Activated CD8-positive, alpha-beta memory T cell treated with anti-CD3 and anti-CD28 coated beads for 36 hours (primary cell): ENCODE measurements around the gene MCM8. TPM values are rescaled to one million over a fixed set of nuclear protein-coding genes. Genes with fewer than 3 reads are reported as not detected.
"Not testable (repeated sequence)": the region's sequence is repeated elsewhere in the genome, so short reads cannot be mapped to it uniquely, and the experiment has no call there.

Source experiments
- CTCF ChIA-PET: fragments of 350-600 bp; sonication (Branson Sonifier 250); formaldehyde crosslinking; loops from one replicate; lab custom pipeline; 2021; ENCODE audit warnings: antibody characterized with exemption; lab: Charles Lee
- POLR2A ChIA-PET: fragments of 350-600 bp; sonication (Branson Sonifier 250); formaldehyde crosslinking; loops from one replicate; lab custom pipeline; 2021; ENCODE audit warnings: antibody characterized with exemption; lab: Charles Lee
- total RNA-seq, 2 experiments: library from RNA; stranded (reverse); gene quantifications; one replicate each; pipeline ENCODE4 v1.2.3, GENCODE V29; 2021

MCM8 gene
- total RNA-seq, 2 experiments from 2014 or later, result 34.6 to 37.0 TPM

DNA sequence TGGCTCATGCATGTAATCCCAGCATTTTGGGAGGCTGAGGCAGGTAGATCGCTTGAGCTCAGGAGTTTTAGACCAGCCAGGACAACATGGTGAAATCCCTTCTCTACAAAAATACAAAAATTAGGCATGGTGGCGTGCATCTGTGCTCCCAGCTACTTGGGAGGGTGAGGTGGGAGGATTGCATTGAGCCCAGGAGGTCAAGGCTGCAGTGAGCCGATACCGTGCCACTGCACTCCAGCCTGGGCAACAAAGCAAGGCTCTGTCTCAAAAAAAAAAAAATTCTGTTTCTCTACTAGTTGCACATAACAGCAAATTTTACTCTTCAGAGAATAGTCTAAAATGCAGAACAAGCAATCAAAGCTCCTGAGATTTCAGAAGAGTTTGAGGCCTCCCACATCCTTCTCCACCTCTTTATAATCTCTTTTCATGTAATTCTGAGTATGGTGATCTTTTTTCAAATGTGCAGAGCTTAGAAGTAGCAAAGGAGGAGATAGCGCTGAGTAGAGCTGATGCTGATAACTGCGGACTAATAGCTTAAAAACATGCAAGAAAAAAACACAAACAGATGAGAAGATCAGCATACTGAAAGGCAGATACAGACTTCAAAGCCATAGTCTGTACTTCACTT is 80.1 kb downstream of the MCM8 start:
- CTCF ChIA-PET, result no interaction called here
- POLR2A ChIA-PET, result no interaction called here

- POLR2A ChIA-PET, CTCF ChIA-PET: not testable (repeated sequence)
These were observed 82.5 kb downstream of the MCM8 start for GRCh38 chr20:6032907-6033306.

- POLR2A ChIA-PET, result no interaction called here
- CTCF ChIA-PET, result no interaction called here
These were observed 83.9 kb downstream of the MCM8 start for GRCh38 chr20:6034134-6034969.

DNA sequence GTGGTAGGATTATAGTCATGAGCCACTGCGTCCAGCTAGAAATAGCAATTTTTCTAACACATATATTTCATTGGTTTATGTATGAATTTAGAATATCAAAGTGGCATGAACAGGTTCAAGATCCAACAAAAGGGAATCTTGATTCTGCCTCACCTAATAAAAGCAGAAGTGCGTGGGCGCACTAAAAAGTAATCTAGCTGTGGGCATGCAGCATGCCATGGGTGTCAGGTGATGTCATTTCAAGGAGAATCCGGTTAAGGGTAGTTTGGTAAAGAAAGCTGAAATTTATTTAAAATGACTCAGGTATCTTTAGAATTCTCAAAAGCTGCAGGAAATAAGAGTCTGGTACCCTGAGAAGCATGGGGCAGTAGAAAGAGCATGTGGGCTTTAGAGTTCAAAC is 85.8 kb downstream of the MCM8 start:
- POLR2A ChIA-PET, result no interaction called here
- CTCF ChIA-PET, result no interaction called here

GRCh38 chr20:6037082-6037481 is 86.6 kb downstream of the MCM8 start:
- CTCF ChIA-PET, result no interaction called here
- POLR2A ChIA-PET, result no interaction called here

GRCh38 chr20:6038256-6038655 is 87.8 kb downstream of the MCM8 start:
- ChIA-PET POLR2A (no interaction called here), CTCF (no interaction called here)

GRCh38 chr20:6039766-6040165 is 89.3 kb downstream of the MCM8 start:
- ChIA-PET POLR2A (no interaction called here), CTCF (no interaction called here)

DNA sequence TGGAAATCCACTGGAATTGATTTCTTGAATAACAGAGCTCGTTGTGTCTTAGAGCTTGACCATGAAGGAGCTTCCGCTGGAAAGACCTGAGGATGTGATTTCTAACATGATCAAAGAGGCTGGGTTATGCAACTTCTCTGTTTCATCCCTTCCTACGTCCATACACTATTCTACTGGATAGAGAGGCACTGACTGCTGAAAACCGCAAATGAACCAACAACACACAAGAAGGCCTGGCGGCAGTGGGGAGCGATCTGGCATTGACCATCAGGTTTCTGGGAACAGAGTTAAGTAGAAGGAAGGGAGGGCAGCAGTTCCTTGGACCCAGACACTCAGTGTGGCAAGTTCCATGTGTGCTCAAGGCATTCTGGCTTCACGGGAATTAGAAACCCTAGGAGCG is 90.1 kb downstream of the MCM8 start:
- ChIA-PET CTCF (no interaction called here), POLR2A (no interaction called here)

- ChIA-PET CTCF (no interaction called here), POLR2A (no interaction called here)
These were observed 90.7 kb downstream of the MCM8 start for GRCh38 chr20:6040958-6041807.

GRCh38 chr20:6041808-6042265 is 91.4 kb downstream of the MCM8 start:
- POLR2A ChIA-PET, result no interaction called here
- CTCF ChIA-PET, result no interaction called here

- ChIA-PET POLR2A (interaction anchor here (0.5 kb wide), 1 partner anchor 1892 kb away, joined by 4 read pairs; no protein-coding TSS in a partner anchor), CTCF (no interaction called here)
These were observed 93.7 kb downstream of the MCM8 start for GRCh38 chr20:6044115-6044514.

- ChIA-PET POLR2A (no interaction called here), CTCF (interaction anchor here (0.8 kb wide), 1 partner anchor 9 kb away, joined by 4 read pairs; no protein-coding TSS in a partner anchor)
These were observed 95.1 kb downstream of the MCM8 start for GRCh38 chr20:6045566-6045965.

DNA sequence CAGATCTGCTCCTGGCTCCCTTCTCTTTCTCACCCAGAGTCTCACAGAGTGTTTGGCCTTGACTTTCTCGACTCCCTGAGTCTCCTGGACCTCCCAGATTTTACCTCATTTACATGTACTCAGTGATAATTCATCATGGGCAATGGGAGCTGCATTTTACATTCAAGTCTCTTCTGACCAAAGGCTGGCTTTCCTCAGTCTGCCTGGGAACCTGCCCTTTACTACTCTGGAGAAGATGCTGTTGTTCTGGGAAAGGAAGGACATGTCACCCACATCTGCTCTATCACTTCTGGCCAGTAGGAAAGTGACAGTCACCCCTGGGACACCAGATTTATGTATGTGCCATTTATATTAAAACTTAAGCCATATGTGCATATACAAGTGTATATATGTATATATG is 96.0 kb downstream of the MCM8 start:
- CTCF ChIA-PET, result interaction anchor here (0.8 kb wide), 1 partner anchor 8 kb away, joined by 4 read pairs; no protein-coding TSS in a partner anchor
- POLR2A ChIA-PET, result no interaction called here

DNA sequence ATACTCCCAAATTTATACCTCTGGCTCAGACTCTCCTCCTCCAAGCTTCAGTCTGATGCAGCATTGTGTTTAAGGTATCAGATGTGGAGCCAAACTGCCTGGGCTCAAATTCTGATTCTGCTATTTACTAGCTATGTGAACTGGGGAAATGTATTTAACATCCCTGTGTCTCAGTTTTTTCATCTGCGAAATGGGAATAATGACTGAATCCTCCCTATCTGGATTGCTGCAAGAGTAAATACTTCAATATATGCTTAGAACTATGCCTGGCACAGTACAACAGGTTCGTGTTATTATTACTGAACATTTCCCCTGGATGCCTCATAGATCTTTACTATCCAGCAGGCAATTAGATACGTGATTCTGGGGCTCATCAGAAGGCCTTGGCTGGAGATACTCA is 97.9 kb downstream of the MCM8 start:
- ChIA-PET POLR2A (no interaction called here), CTCF (no interaction called here)

Other genes starting within 250 kb of the MCM8 start
- 1 to 10 TPM; 7.4 to 7.7 TPM for gene SHLD1, start 200.3 kb upstream of the MCM8 start, total RNA-seq
- under 1 TPM; 0.19 to 0.21 TPM for gene CHGB, start 39.1 kb upstream of the MCM8 start, total RNA-seq
- 10 to 100 TPM; 34.0 to 36.3 TPM for gene TRMT6, start 119 bp upstream of the MCM8 start, total RNA-seq
- gene CRLS1, start 55.5 kb downstream of the MCM8 start, total RNA-seq, result 10 to 100 TPM; 63.9 to 65.9 TPM
- gene LRRN4, start 103.4 kb downstream of the MCM8 start, total RNA-seq, result not detected
- gene FERMT1, start 172.4 kb downstream of the MCM8 start, total RNA-seq, result under 1 TPM; 0.11 to 0.44 TPM